ENCODE data around the gene GYG2. TPM values are rescaled to one million over a fixed set of nuclear protein-coding genes. Genes with fewer than 3 reads are reported as not detected.

The GYG2 gene
- total and polyA plus RNA-seq, 2 donors (not counting 3 experiments of a cell fraction or from before 2014, with no cell fraction given): 0.12 to 0.22 TPM

GRCh38 chrX:2859197-2859797 is 30.6 kb downstream of the GYG2 start:
- ChIA-PET CTCF (no interaction called here), POLR2A (no interaction called here)
- no peak overlapping the region for H3K4me2 ChIP-seq (ENCODE audit: insufficient read depth, low read length)
- no peak overlapping the region for H3K4me3 ChIP-seq (replicated peaks in 1 of 3; ENCODE audit: insufficient read depth in 1 of 3, low read depth in 1 of 3, low read length in 3 of 3)
- intact Hi-C loops (cut with micrococcal nuclease) (no loop called here), dilution Hi-C loops (cut with MboI; ENCODE audit: extremely low pct_ligation_motif_present, low sequenced_read_pairs) (no loop called here)
- H3K79me2 ChIP-seq (ENCODE audit: control insufficient read depth, insufficient read depth, low read length): no peaks in the 10 kb centered on the region
- BruUV-seq (replicated peaks): no TSS peak
- TF ChIP-seq JUN (IDR thresholded peaks at IDR 0.05; ENCODE audit: borderline replicate concordance, insufficient read depth, insufficient read length, low read depth) (no peak), MYC (IDR thresholded peaks at IDR 0.05; ENCODE audit: low read depth, low read length) (no peak)
- no peaks in the 10 kb centered on the region for H3K9me1 ChIP-seq (replicated peaks; ENCODE audit: control insufficient read depth, extremely low read depth, insufficient read depth, low read length)
- no peak overlapping the region for H2AFZ ChIP-seq (ENCODE audit: low read depth, low read length)
- no peaks in the 10 kb centered on the region for H3K36me3 ChIP-seq (ENCODE audit: control insufficient read depth in 2 of 2, extremely low read depth in 1 of 2, insufficient read depth in 2 of 2, low read length in 2 of 2)
- H3K27ac ChIP-seq (ENCODE audit: insufficient read depth, low read depth, low read length): no peak overlapping the region
- H4K20me1 ChIP-seq (replicated peaks; ENCODE audit: control insufficient read depth, extremely low read depth, insufficient read depth, low read length): no peaks in the 10 kb centered on the region
- no peak overlapping the region for H3K9ac ChIP-seq (replicated peaks; ENCODE audit: extremely low read depth, insufficient read depth, low read length)
- no peaks in the 10 kb centered on the region for H3K9me3 ChIP-seq (replicated peaks; ENCODE audit: control insufficient read depth, insufficient read depth, low read length)
- DNase-seq (ENCODE audit: low read depth, low spot score): no peak
- H3K4me1 ChIP-seq (ENCODE audit: control insufficient read depth, extremely low read depth, insufficient read depth, low read length): no peaks in the 10 kb centered on the region
- no peak for FAIRE-seq
- no peaks in the 10 kb centered on the region for H3K27me3 ChIP-seq (ENCODE audit: control insufficient read depth in 2 of 2, insufficient read depth in 2 of 2, low read length in 2 of 2)

- ChIA-PET CTCF (no interaction called here), POLR2A (no interaction called here)
- BruUV-seq (replicated peaks): no TSS peak
- no peak overlapping the region for H3K27ac ChIP-seq (ENCODE audit: insufficient read depth, low read depth, low read length)
- no peak for DNase-seq (ENCODE audit: low read depth, low spot score)
- no peak overlapping the region for H3K9ac ChIP-seq (replicated peaks; ENCODE audit: extremely low read depth, insufficient read depth, low read length)
- dilution Hi-C loops (cut with MboI; ENCODE audit: extremely low pct_ligation_motif_present, low sequenced_read_pairs) (no loop called here), intact Hi-C loops (cut with micrococcal nuclease) (no loop called here)
- H3K4me1 ChIP-seq (ENCODE audit: control insufficient read depth, extremely low read depth, insufficient read depth, low read length): no peaks in the 10 kb centered on the region
- FAIRE-seq: no peak
- no peak overlapping the region for H3K4me2 ChIP-seq (ENCODE audit: insufficient read depth, low read length)
- no peaks in the 10 kb centered on the region for H3K9me3 ChIP-seq (replicated peaks; ENCODE audit: control insufficient read depth, insufficient read depth, low read length)
- no peaks in the 10 kb centered on the region for H3K79me2 ChIP-seq (ENCODE audit: control insufficient read depth, insufficient read depth, low read length)
- no peaks in the 10 kb centered on the region for H3K27me3 ChIP-seq (ENCODE audit: control insufficient read depth in 2 of 2, insufficient read depth in 2 of 2, low read length in 2 of 2)
- H2AFZ ChIP-seq (ENCODE audit: low read depth, low read length): no peak overlapping the region
- H3K4me3 ChIP-seq (replicated peaks in 1 of 3; ENCODE audit: insufficient read depth in 1 of 3, low read depth in 1 of 3, low read length in 3 of 3): no peak overlapping the region
- no peaks in the 10 kb centered on the region for H3K9me1 ChIP-seq (replicated peaks; ENCODE audit: control insufficient read depth, extremely low read depth, insufficient read depth, low read length)
- TF ChIP-seq MYC (IDR thresholded peaks at IDR 0.05; ENCODE audit: low read depth, low read length): no peak
- no peak for TF ChIP-seq EZH2 (IDR thresholded peaks at IDR 0.05; ENCODE audit: borderline replicate concordance, low read depth, low read length, severe bottlenecking)
- no peak for TF ChIP-seq GATA2 (IDR thresholded peaks at IDR 0.05; ENCODE audit: insufficient read depth, insufficient read length, low read depth, low read length)
- no peak for TF ChIP-seq CTCF (IDR thresholded peaks at IDR 0.05; ENCODE audit: extremely low read depth in 1 of 2, insufficient read depth in 1 of 2, low read depth in 1 of 2, low read length in 2 of 2)
- no peak for TF ChIP-seq JUN (IDR thresholded peaks at IDR 0.05; ENCODE audit: borderline replicate concordance, insufficient read depth, insufficient read length, low read depth)
- no peak for TF ChIP-seq POLR2AphosphoS5 (IDR thresholded peaks at IDR 0.05; ENCODE audit: insufficient read depth, low read depth, low read length)
- TF ChIP-seq FOS (IDR thresholded peaks at IDR 0.05; ENCODE audit: borderline replicate concordance, insufficient read depth, low read length): no peak
- TF ChIP-seq MAX (IDR thresholded peaks at IDR 0.05; ENCODE audit: insufficient read depth, insufficient read length): no peak
- no peak for TF ChIP-seq POLR2A (IDR thresholded peaks at IDR 0.05; ENCODE audit: low read depth, low read length)
- no peaks in the 10 kb centered on the region for H3K36me3 ChIP-seq (ENCODE audit: control insufficient read depth in 2 of 2, extremely low read depth in 1 of 2, insufficient read depth in 2 of 2, low read length in 2 of 2)
- H4K20me1 ChIP-seq (replicated peaks; ENCODE audit: control insufficient read depth, extremely low read depth, insufficient read depth, low read length): no peaks in the 10 kb centered on the region
Measured at GRCh38 chrX:2862404-2862803, 33.7 kb downstream of the GYG2 start.
